IMR-90 (cell line): ENCODE data around the gene TNFRSF13B. TPM values are rescaled to one million over a fixed set of nuclear protein-coding genes. Genes with fewer than 3 reads are reported as not detected.

Experiments
- ATAC-seq: fragments of 200-7000 bp; cut with Tn5 transposase; 2 replicates; pipeline ENCODE4 v1.9.1; 2020; ENCODE audit warnings: low read depth, mild to moderate bottlenecking, moderate library complexity
- BruUV-seq: library from RNA; stranded (reverse); fragments of 400-500 nt; replicated peaks from 2 replicates; lab custom pipeline; 2021; lab: Mats Ljungman, UMichigan
- CTCF ChIA-PET: fragments of 300-600 bp; formaldehyde crosslinking; extraction: SDS; loops from one replicate; lab custom pipeline; 2021; ENCODE audit warnings: antibody characterized with exemption; lab: Yijun Ruan, JAX
- POLR2A ChIA-PET: fragments of 300-600 bp; sonication (Branson Sonifier 250); formaldehyde crosslinking; loops from one replicate; lab custom pipeline; 2022; ENCODE audit warnings: antibody characterized with exemption; ENCODE audit not compliant: unreplicated experiment; lab: Charles Lee
- DNase-seq: peaks from one replicate; pipeline ENCODE4 v3.0.0; 2013
- H2AFZ ChIP-seq: replicated peaks from 2 replicates; pipeline ENCODE3; 2013; ENCODE audit warnings: low read length, mild to moderate bottlenecking; ENCODE audit not compliant: poor library complexity
- H2AK5ac ChIP-seq: 2 replicates; pipeline ENCODE4 v1.6.1; 2013; ENCODE audit warnings: low read depth, low read length, inconsistent platforms
- H2AK9ac ChIP-seq: replicated peaks from 2 replicates; pipeline ENCODE3; 2013; ENCODE audit warnings: mild to moderate bottlenecking, low read depth, low read length, moderate library complexity; ENCODE audit not compliant: poor library complexity
- H2BK120ac ChIP-seq: 2 replicates; pipeline ENCODE4 v1.6.1; 2013; ENCODE audit warnings: low read depth, low read length, inconsistent platforms
- H2BK15ac ChIP-seq: 3 replicates; pipeline ENCODE4 v1.6.1; 2013; ENCODE audit warnings: low read depth, low read length, inconsistent platforms
- H2BK20ac ChIP-seq: 2 replicates; pipeline ENCODE4 v1.6.1; 2013; ENCODE audit warnings: low read depth, mild to moderate bottlenecking, inconsistent platforms, low read length, moderate library complexity
- H2BK5ac ChIP-seq: 2 replicates; pipeline ENCODE4 v1.6.1; 2013; ENCODE audit warnings: mild to moderate bottlenecking, low read depth, low read length, inconsistent platforms; ENCODE audit not compliant: poor library complexity, severe bottlenecking
- H3K14ac ChIP-seq: replicated peaks from 2 replicates; pipeline ENCODE4 v1.6.1; 2013; ENCODE audit warnings: low read depth, low read length, inconsistent platforms
- H3K18ac ChIP-seq: 2 replicates; pipeline ENCODE4 v1.6.1; 2013; ENCODE audit warnings: low read depth, low read length, control low read depth
- H3K23ac ChIP-seq: 2 replicates; pipeline ENCODE4 v1.6.1; 2013; ENCODE audit warnings: low read depth, low read length, inconsistent platforms
- H3K27ac ChIP-seq: 2 replicates; pipeline ENCODE4 v1.5.1; 2013; ENCODE audit warnings: mild to moderate bottlenecking, control low read depth, low read length; ENCODE audit not compliant: insufficient read depth
- H3K27me3 ChIP-seq: 2 replicates; pipeline ENCODE4 v1.6.1; 2013; ENCODE audit warnings: low read length; ENCODE audit not compliant: control insufficient read depth, insufficient read depth
- H3K36me3 ChIP-seq: 2 replicates; pipeline ENCODE4 v1.6.1; 2013; ENCODE audit warnings: low read length, mixed read lengths; ENCODE audit not compliant: control insufficient read depth, insufficient read depth
- H3K4ac ChIP-seq: 2 replicates; pipeline ENCODE4 v1.6.1; 2013; ENCODE audit warnings: low read depth, low read length, inconsistent platforms
- H3K4me1 ChIP-seq: 2 replicates; pipeline ENCODE4 v1.6.1; 2013; ENCODE audit warnings: low read length, mixed read lengths; ENCODE audit not compliant: control insufficient read depth, insufficient read depth
- H3K4me2 ChIP-seq: 2 replicates; pipeline ENCODE4 v1.6.1; 2013; ENCODE audit warnings: low read depth, mild to moderate bottlenecking, control low read depth, low read length, moderate library complexity
- H3K4me3 ChIP-seq: 2 replicates; pipeline ENCODE4 v1.5.1; 2013; ENCODE audit warnings: low read depth, mild to moderate bottlenecking, control low read depth, low read length, moderate library complexity; ENCODE audit not compliant: insufficient read depth
- H3K56ac ChIP-seq: 2 replicates; pipeline ENCODE4 v1.6.1; 2013; ENCODE audit warnings: low read length, inconsistent platforms; ENCODE audit not compliant: insufficient read depth; ENCODE audit errors: extremely low read depth
- H3K79me1 ChIP-seq, 2 experiments: 2 replicates each; pipeline ENCODE4 v1.6.1; 2013; ENCODE audit warnings: low read length in 2 of 2, inconsistent platforms in 1 of 2, low read depth in 1 of 2
- H3K9ac ChIP-seq: 2 replicates; pipeline ENCODE4 v1.6.1; 2013; ENCODE audit warnings: low read depth, low read length, control low read depth
- H3K9me1 ChIP-seq: 2 replicates; pipeline ENCODE4 v1.6.1; 2013; ENCODE audit warnings: low read length, inconsistent platforms; ENCODE audit not compliant: insufficient read depth
- H3K9me3 ChIP-seq: 2 replicates; pipeline ENCODE4 v1.6.1; 2013; ENCODE audit warnings: low read length; ENCODE audit not compliant: control insufficient read depth, insufficient read depth
- H4K20me1 ChIP-seq: 2 replicates; pipeline ENCODE4 v1.6.1; 2013; ENCODE audit warnings: low read length, inconsistent platforms; ENCODE audit not compliant: insufficient read depth
- H4K5ac ChIP-seq: 2 replicates; pipeline ENCODE4 v1.6.1; 2013; ENCODE audit warnings: mild to moderate bottlenecking, low read depth, low read length, control low read depth
- H4K8ac ChIP-seq, 2 experiments: 2 replicates each; pipeline ENCODE4 v1.6.1; 2013; ENCODE audit warnings: low read depth in 2 of 2, low read length in 2 of 2, control low read depth in 1 of 2, inconsistent platforms in 1 of 2
- H4K91ac ChIP-seq: 2 replicates; pipeline ENCODE4 v1.6.1; 2013; ENCODE audit warnings: low read depth, low read length, inconsistent platforms; ENCODE audit not compliant: insufficient read depth
- MAFK ChIP-seq: IDR thresholded peaks from 2 replicates; pipeline ENCODE4 v1.6.1; 2012; ENCODE audit warnings: low read depth, low read length, improper control_type of control experiment
- MAZ ChIP-seq: IDR thresholded peaks from 2 replicates; pipeline ENCODE4 v1.6.1; 2012; ENCODE audit warnings: low read depth, mild to moderate bottlenecking, low read length, improper control_type of control experiment, moderate library complexity, borderline replicate concordance
- MXI1 ChIP-seq: IDR thresholded peaks from 2 replicates; pipeline ENCODE4 v1.6.1; 2012; ENCODE audit warnings: low read depth, mild to moderate bottlenecking, low read length, moderate library complexity, borderline replicate concordance
- NFE2L2 ChIP-seq: fragments of 150-350 bp; IDR thresholded peaks from 2 replicates; pipeline ENCODE4 v1.6.1; 2016; ENCODE audit warnings: low read depth, mild to moderate bottlenecking, low read length
- POLR2A ChIP-seq: IDR thresholded peaks from 2 replicates; pipeline ENCODE4 v1.6.1; 2012; ENCODE audit warnings: mild to moderate bottlenecking, low read depth, low read length
- RAD21 ChIP-seq: IDR thresholded peaks from 2 replicates; pipeline ENCODE4 v1.6.1; 2012; ENCODE audit warnings: low read length, improper control_type of control experiment
- RCOR1 ChIP-seq: IDR thresholded peaks from 2 replicates; pipeline ENCODE4 v1.6.1; 2012; ENCODE audit warnings: mild to moderate bottlenecking, low read length, improper control_type of control experiment; ENCODE audit not compliant: insufficient replicate concordance
- RFX5 ChIP-seq: IDR thresholded peaks from 2 replicates; pipeline ENCODE4 v1.8.0; 2012; ENCODE audit warnings: low read depth, mild to moderate bottlenecking, low read length, moderate library complexity
- SMC3 ChIP-seq: fragments of 150-350 bp; IDR thresholded peaks from 2 replicates; pipeline ENCODE4 v1.6.1; 2016; ENCODE audit warnings: low read depth, mild to moderate bottlenecking, antibody characterized with exemption, low read length, moderate library complexity
- WGBS, 2 experiments: methylation state at CpG; one replicate each; pipeline versions ENCODE4 v1.1.5 to v1.1.7; 2013; ENCODE audit warnings: missing lambda C conversion rate in 2 of 2; ENCODE audit not compliant: insufficient read length in 1 of 2; ENCODE audit errors: extremely low coverage in 2 of 2; 5-methylcytosine and 5-hydroxymethylcytosine counted together
- dilution Hi-C: fragments of 300-500 bp; cut with HindIII; formaldehyde crosslinking; loops from one replicate; pipeline ENCODE4 v1.14.3; 2018; ENCODE audit warnings: low sequenced_read_pairs; ENCODE audit not compliant: unreplicated experiment
- in situ Hi-C: fragments of 300-500 bp; cut with MboI; formaldehyde crosslinking; loops from 3 replicates; pipeline ENCODE4 v1.14.3; 2019; ENCODE audit warnings: low sequenced_read_pairs, inconsistent platforms, mixed read lengths
- intact Hi-C: fragments of 100-400 bp; cut with micrococcal nuclease; formaldehyde crosslinking; loops from 2 replicates; pipeline ENCODE4 v1.10.0; 2022
- polyA plus RNA-seq, 3 experiments: library from polyadenylated mRNA; depleted of rRNA; stranded (reverse); fragments of >200 nt; gene quantifications; 2 replicates each; pipeline ENCODE4 v1.2.3, GENCODE V29; 2012; ENCODE audit warnings: low replicate concordance in 1 of 3
- total RNA-seq: library from RNA; depleted of rRNA; stranded (reverse); fragments of >200 nt; gene quantifications from 2 replicates; pipeline ENCODE4 v1.2.3, GENCODE V29; 2012
- TF ChIP-seq, protein P1 (sequence below): conservative IDR thresholded peaks from 2 replicates; pipeline ENCODE4 v1.5.1; 2012; ENCODE audit warnings: mild to moderate bottlenecking, low read depth, low read length, improper control_type of control experiment

TNFRSF13B gene
- total and polyA plus RNA-seq, 2 of the 4 experiments (the other 2 are of a cell fraction): not detected

- CTCF ChIA-PET: no interaction called here
- H2BK120ac ChIP-seq: no peak overlapping the region
- H3K27ac ChIP-seq: no peak overlapping the region
- H3K18ac ChIP-seq: no peak overlapping the region
- no peak overlapping the region for H2AFZ ChIP-seq
- H3K4me3 ChIP-seq: no peak overlapping the region
- no peak overlapping the region for H2BK5ac ChIP-seq
- H3K27me3 ChIP-seq: peaks cover 47% of the 10 kb centered on the region
- H4K5ac ChIP-seq: no peak overlapping the region
- no peaks in the 10 kb centered on the region for H4K20me1 ChIP-seq
- H3K14ac ChIP-seq: no peak overlapping the region
- H2BK15ac ChIP-seq: no peak overlapping the region
- no peaks in the 10 kb centered on the region for H3K9me3 ChIP-seq
- intact Hi-C loops (no loop called here), dilution Hi-C loops (no loop called here), in situ Hi-C loops (no loop called here)
- no peak overlapping the region for H2AK9ac ChIP-seq
- no peak overlapping the region for H3K56ac ChIP-seq
- BruUV-seq: no TSS peak
- no peak overlapping the region for H2BK20ac ChIP-seq
- no peak overlapping the region for H4K8ac ChIP-seq
- no peaks in the 10 kb centered on the region for H3K4me1 ChIP-seq
- ATAC-seq (no peak), DNase-seq (no peak)
- H3K36me3 ChIP-seq: no peaks in the 10 kb centered on the region
- H2AK5ac ChIP-seq: no peak overlapping the region
- TF ChIP-seq SMC3 (no peak), MAZ (no peak), RAD21 (no peak), POLR2A (no peak), NFE2L2 (no peak), MXI1 (no peak), RFX5 (no peak), MAFK (no peak), RCOR1 (no peak)
- TF ChIP-seq, protein P1, sequence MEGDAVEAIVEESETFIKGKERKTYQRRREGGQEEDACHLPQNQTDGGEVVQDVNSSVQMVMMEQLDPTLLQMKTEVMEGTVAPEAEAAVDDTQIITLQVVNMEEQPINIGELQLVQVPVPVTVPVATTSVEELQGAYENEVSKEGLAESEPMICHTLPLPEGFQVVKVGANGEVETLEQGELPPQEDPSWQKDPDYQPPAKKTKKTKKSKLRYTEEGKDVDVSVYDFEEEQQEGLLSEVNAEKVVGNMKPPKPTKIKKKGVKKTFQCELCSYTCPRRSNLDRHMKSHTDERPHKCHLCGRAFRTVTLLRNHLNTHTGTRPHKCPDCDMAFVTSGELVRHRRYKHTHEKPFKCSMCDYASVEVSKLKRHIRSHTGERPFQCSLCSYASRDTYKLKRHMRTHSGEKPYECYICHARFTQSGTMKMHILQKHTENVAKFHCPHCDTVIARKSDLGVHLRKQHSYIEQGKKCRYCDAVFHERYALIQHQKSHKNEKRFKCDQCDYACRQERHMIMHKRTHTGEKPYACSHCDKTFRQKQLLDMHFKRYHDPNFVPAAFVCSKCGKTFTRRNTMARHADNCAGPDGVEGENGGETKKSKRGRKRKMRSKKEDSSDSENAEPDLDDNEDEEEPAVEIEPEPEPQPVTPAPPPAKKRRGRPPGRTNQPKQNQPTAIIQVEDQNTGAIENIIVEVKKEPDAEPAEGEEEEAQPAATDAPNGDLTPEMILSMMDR: no peak
- H3K4ac ChIP-seq: no peak overlapping the region
- H3K9me1 ChIP-seq: no peaks in the 10 kb centered on the region
- no peak overlapping the region for H3K9ac ChIP-seq
- H3K79me1 ChIP-seq: no peaks in the 10 kb centered on the region
- no peak overlapping the region for H4K91ac ChIP-seq
- no peak overlapping the region for H3K4me2 ChIP-seq
- POLR2A ChIA-PET: no interaction called here
- no peak overlapping the region for H3K23ac ChIP-seq
- WGBS, 2 experiments: 73% methylated on average over 10 of the region's 18 CpGs; no CpG with 5 or more reads in 1 of the 2 experiments
These were observed 44.1 kb downstream of the TNFRSF13B start for GRCh38 chr17:16927641-16928321.
